Islet of Langerhans (tissue), 1 donor: ENCODE measurements around the gene FAM163A.
"Not testable (repeated sequence)": the region's sequence is repeated elsewhere in the genome, so short reads cannot be mapped to it uniquely, and the experiment has no call there.

Experiments
- FAIRE-seq: peaks from one replicate; lab custom pipeline; 2011; peaks lifted over from hg19 to GRCh38; lab: Jason Lieb, UNC

Gene FAM163A

GRCh38 chr1:179855831-179856230 lies 112.7 kb downstream of the FAM163A start:
- FAIRE-seq = not testable (repeated sequence)

GRCh38 chr1:179856296-179856695 lies 113.2 kb downstream of the FAM163A start:
- FAIRE-seq = no peak

DNA sequence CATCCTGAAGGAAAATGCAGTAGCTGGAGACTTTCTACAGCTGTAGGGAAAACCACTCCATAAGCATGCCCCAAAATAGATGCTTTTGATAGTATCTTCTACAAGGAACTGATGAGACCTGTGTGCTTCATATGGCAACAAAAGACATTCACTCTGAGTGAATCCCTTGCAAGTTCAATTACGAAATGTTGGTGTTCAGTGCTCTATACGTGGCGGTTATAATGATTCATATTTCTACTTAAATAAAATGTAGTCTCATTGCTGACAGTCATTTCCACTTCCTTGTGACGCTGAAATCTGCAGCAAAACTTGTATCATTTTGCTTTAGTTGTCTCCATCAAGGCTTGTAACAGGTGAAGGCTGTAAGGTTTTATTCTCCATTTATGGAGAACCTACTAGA lies 113.9 kb downstream of the FAM163A start:
- FAIRE-seq = no peak

DNA sequence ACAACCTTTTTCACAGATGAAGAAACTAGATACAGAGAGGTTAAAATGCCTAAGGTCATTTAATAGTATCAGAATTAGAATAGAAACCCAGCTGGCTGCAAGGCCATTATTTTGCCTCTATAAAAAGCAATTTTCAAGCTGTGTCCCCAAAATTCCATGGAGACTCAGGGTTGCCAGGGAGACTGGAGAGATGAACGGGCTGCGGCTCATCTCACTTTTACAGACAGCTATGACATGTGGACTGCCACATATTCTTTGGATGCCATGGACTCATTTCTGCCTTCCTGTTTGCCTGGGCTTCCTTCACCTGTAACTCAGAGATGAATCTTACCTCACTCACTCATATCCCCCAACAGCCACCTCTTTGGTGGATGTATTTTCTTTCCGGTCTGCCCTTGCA lies 117.6 kb downstream of the FAM163A start:
- no peak for FAIRE-seq

DNA sequence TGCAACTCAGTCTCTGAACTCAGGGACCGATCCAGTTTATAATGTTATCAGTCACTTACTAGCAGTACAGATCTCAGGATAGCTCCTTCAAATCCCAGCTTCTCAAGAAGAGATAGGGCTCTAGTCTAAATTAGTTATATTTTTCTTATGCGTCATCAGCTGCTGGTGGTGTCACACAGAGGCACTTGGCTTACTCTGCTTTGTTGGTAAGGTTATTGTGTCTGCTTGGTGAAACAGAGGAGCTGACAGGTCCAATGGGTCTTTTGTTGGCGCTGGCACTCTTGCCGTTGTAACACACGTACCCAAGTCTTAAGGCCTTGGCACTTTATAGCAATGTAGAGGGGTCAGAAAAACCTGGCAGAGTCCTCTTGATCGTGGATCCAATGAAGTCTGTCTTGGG lies 122.3 kb downstream of the FAM163A start:
- FAIRE-seq = no peak
